Activated B cell treated with CpG ODN at 0.5 μM for 24 hours (primary cell): ENCODE data around the gene PDIA5. TPM values are rescaled to one million over a fixed set of nuclear protein-coding genes. Genes with fewer than 3 reads are reported as not detected.

ENCODE experiments used
- ATAC-seq: fragments of 200-7000 bp; cut with Tn5 transposase; one replicate; pipeline ENCODE4 v1.10.0; 2021; ENCODE audit warnings: low read depth, mild to moderate bottlenecking, moderate library complexity
- CTCF ChIA-PET: fragments of 350-600 bp; sonication (Branson Sonifier 250); formaldehyde crosslinking; loops from one replicate; lab custom pipeline; 2021; ENCODE audit warnings: antibody characterized with exemption; lab: Charles Lee
- POLR2A ChIA-PET: fragments of 350-600 bp; sonication (Branson Sonifier 250); formaldehyde crosslinking; loops from one replicate; lab custom pipeline; 2021; ENCODE audit warnings: antibody characterized with exemption; lab: Charles Lee
- DNase-seq: peaks from one replicate; pipeline ENCODE4 v3.0.0; 2022
- H3K27ac Mint-ChIP-seq: one replicate; pipeline ENCODE4 v1.8.0; 2020; ENCODE audit warnings: mixed read lengths
- H3K27me3 Mint-ChIP-seq: one replicate; pipeline ENCODE4 v1.8.0; 2021; ENCODE audit warnings: mixed read lengths
- H3K36me3 Mint-ChIP-seq: one replicate; pipeline ENCODE4 v1.8.0; 2021; ENCODE audit warnings: low read depth, mixed read lengths
- H3K4me1 Mint-ChIP-seq: one replicate; pipeline ENCODE4 v1.8.0; 2021; ENCODE audit warnings: mixed read lengths
- H3K4me3 Mint-ChIP-seq: one replicate; pipeline ENCODE4 v1.8.0; 2020; ENCODE audit warnings: mild to moderate bottlenecking, mixed read lengths
- H3K9me3 Mint-ChIP-seq: one replicate; pipeline ENCODE4 v1.8.0; 2020; ENCODE audit warnings: mixed read lengths
- intact Hi-C: fragments of 100-400 bp; cut with micrococcal nuclease; formaldehyde crosslinking; loops from one replicate; pipeline ENCODE4 v1.15.1; 2024
- total RNA-seq: library from RNA; stranded (reverse); gene quantifications from 2 replicates; pipeline ENCODE4 v1.2.3, GENCODE V29; 2022
- TF ChIP-seq, protein P1 (sequence below): fragments of 200-600 bp; IDR thresholded peaks from one replicate; pipeline ENCODE4 v1.8.0; 2022; ENCODE audit warnings: antibody characterized with exemption, mild to moderate bottlenecking

PDIA5 gene
- total RNA-seq, 1 donor from 2014 or later: 8.5 TPM

DNA sequence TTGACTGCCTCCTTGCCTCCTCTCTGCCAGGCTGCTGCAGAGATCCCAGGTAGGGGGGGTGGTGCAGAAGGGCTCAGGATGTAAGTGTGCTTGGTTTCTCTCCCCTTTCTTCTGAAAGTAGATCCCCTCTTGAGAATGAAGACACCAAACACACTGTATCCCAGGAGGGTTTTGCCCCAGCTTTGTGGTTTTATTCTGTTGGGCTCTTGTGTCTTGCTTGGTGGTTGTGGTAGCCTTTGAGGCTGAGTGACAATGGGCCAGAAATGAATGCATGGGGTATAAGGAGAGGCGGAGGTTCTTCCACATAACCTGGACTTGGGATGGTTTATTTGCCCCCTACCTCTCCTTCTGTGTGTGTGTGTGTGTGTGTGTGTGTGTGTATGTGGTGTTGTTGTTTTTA lies 5.7 kb downstream of the PDIA5 start:
- ATAC-seq (no peak), DNase-seq (no peak)
- intact Hi-C loops: no loop called here
- no peak overlapping the region for H3K4me3 Mint-ChIP-seq
- ChIA-PET POLR2A (no interaction called here), CTCF (no interaction called here)
- H3K36me3 Mint-ChIP-seq: no peaks in the 10 kb centered on the region
- no peaks in the 10 kb centered on the region for H3K9me3 Mint-ChIP-seq
- peaks cover 2% of the 10 kb centered on the region for H3K27me3 Mint-ChIP-seq
- TF ChIP-seq, protein P1, sequence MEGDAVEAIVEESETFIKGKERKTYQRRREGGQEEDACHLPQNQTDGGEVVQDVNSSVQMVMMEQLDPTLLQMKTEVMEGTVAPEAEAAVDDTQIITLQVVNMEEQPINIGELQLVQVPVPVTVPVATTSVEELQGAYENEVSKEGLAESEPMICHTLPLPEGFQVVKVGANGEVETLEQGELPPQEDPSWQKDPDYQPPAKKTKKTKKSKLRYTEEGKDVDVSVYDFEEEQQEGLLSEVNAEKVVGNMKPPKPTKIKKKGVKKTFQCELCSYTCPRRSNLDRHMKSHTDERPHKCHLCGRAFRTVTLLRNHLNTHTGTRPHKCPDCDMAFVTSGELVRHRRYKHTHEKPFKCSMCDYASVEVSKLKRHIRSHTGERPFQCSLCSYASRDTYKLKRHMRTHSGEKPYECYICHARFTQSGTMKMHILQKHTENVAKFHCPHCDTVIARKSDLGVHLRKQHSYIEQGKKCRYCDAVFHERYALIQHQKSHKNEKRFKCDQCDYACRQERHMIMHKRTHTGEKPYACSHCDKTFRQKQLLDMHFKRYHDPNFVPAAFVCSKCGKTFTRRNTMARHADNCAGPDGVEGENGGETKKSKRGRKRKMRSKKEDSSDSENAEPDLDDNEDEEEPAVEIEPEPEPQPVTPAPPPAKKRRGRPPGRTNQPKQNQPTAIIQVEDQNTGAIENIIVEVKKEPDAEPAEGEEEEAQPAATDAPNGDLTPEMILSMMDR: no peak
- peaks cover 14% of the 10 kb centered on the region for H3K4me1 Mint-ChIP-seq
- no peak overlapping the region for H3K27ac Mint-ChIP-seq

DNA sequence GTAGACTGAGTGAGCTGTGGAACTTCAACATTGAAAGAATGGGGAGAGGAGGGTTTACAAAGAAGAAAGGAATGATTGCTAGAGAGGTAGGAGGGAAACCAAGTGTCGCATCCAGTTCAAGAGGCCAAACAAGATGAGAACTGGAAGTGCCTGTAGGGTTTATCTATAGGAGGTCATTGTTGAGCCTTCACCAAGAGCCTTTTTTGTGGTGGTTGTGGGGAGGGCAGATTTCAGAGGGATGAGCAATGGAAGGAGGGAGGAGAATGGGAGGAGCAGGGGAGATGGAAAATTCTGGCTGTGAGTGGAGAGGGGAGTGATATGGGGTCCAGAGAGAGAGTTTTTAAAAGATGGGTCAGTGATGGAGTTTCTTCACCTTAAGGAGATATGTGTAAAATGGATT lies 8.5 kb downstream of the PDIA5 start:
- no peak for ATAC-seq
- no peaks in the 10 kb centered on the region for H3K36me3 Mint-ChIP-seq
- ChIA-PET CTCF (no interaction called here), POLR2A (no interaction called here)
- TF ChIP-seq, protein P1: no peak
- H3K4me1 Mint-ChIP-seq: peaks cover 1% of the 10 kb centered on the region
- H3K27me3 Mint-ChIP-seq: no peaks in the 10 kb centered on the region
- no peak for DNase-seq
- H3K27ac Mint-ChIP-seq: no peak overlapping the region
- H3K9me3 Mint-ChIP-seq: no peaks in the 10 kb centered on the region
- intact Hi-C loops: no loop called here
- no peak overlapping the region for H3K4me3 Mint-ChIP-seq

DNA sequence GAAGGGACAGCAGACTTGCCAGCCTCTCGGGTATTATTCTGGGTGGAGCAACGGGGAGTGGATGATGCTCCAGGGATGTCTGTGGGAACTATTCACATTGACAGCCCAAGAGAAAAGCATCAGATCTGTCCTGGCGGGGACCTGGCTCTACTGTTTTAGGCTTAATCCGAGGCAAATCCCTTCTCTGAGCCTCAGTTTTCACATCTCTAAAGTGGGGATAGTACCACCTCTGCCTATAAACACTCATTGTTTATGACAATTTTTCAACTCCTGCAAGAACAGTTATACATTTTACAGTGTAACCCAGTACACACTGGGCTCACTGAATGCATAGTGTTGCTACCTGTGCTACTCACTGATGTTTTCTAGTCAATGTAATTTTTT lies 9.3 kb downstream of the PDIA5 start:
- ChIA-PET POLR2A (no interaction called here), CTCF (interaction anchor here (0.9 kb wide), 1 partner anchor 9 kb away, joined by 3 read pairs; the partner anchor contains the start of gene PDIA5)
- ATAC-seq (no peak), DNase-seq (no peak)
- Mint-ChIP-seq H3K4me3 (no peak overlapping the region), H3K9me3 (no peaks in the 10 kb centered on the region), H3K27ac (no peak overlapping the region), H3K36me3 (no peaks in the 10 kb centered on the region), H3K4me1 (peaks cover 1% of the 10 kb centered on the region), H3K27me3 (no peaks in the 10 kb centered on the region)
- intact Hi-C loops: no loop called here
- TF ChIP-seq, protein P1: no peak

DNA sequence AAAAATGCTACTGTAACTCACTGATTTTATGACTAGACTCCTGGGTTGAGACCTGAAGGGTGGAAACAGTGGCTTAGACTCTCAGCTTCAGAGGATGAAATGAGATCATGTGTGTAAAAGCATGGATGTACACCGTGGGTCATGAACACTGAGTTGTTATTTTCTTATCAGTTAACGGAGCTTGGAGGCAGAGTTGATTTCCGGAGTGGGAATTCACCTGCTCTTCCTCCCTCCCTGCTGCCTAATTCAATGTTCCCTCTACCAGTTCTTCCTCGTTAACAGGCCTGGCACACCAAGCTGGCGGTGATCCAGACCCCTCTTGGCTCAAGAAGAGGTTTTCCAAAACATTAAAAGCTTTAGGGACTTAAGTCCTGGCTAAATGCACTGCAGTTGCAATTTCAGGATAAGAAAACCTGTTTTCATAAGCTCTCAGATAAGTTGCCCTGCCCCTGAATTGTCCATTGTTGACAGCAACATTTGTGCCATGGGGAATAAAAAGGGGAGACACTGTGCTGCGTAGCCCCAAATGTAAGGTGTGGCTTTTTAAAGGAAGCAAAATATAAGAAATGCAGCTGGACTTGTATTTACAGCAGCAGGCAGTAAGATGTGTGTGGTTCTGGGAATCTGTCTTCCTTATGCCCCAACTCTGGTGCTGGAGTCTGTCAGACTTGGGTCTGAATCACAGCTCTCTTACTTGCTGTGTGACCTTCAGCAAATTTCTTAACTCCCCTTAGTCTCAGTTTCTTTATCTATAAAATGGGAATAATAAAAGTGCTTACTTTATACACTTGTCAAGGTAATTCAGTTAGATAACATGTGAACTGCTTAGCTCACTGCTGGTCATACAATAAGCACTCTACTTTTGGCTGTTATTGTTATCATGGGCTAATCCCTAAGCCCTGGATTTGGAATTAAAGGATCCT lies 9.9 kb downstream of the PDIA5 start:
- H3K27me3 Mint-ChIP-seq: no peaks in the 10 kb centered on the region
- no peaks in the 10 kb centered on the region for H3K36me3 Mint-ChIP-seq
- H3K4me3 Mint-ChIP-seq: no peak overlapping the region
- H3K9me3 Mint-ChIP-seq: no peaks in the 10 kb centered on the region
- ChIA-PET CTCF (interaction anchor here (0.9 to 1.6 kb wide), 2 partner anchors 9 to 45 kb away, joined by 3 read pairs; partner anchors contain the start of gene PDIA5), POLR2A (no interaction called here)
- intact Hi-C loops: no loop called here
- no peak for DNase-seq
- peaks cover 4% of the 10 kb centered on the region for H3K4me1 Mint-ChIP-seq
- ATAC-seq: no peak
- TF ChIP-seq, protein P1: no peak
- H3K27ac Mint-ChIP-seq: no peak overlapping the region

DNA sequence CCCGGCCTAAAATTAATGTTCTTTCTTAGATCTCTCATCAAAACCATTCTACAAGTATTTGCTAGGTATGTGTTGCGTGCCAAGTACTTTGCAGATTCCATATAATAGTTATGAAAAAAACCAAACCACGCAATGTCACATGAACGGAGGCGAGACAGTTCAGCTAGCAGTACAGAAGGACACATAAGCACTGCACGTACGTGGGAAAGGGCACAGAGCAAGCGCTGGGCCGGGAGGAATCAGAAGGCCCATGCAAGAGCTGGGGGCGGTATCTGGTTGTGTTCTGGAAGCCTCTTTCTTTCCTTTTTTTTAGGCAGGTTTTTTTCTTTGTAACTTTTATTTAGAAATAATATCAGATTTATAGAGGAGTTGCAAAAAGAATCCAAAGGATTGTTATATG lies 11.3 kb downstream of the PDIA5 start:
- Mint-ChIP-seq H3K27ac (no peak overlapping the region), H3K4me1 (peaks cover 14% of the 10 kb centered on the region), H3K27me3 (no peaks in the 10 kb centered on the region), H3K9me3 (no peaks in the 10 kb centered on the region), H3K4me3 (no peak overlapping the region), H3K36me3 (no peaks in the 10 kb centered on the region)
- ATAC-seq (no peak), DNase-seq (no peak)
- intact Hi-C loops: no loop called here
- CTCF ChIA-PET: interaction anchor here (1.6 kb wide), 1 partner anchor 46 kb away, joined by 3 read pairs; no protein-coding TSS in a partner anchor
- TF ChIP-seq, protein P1: no peak
- POLR2A ChIA-PET: interaction anchor here (0.6 kb wide), 1 partner anchor 690 kb away, joined by 3 read pairs; no protein-coding TSS in a partner anchor
